ENCODE results near the gene GNAT1. TPM values are rescaled to one million over a fixed set of nuclear protein-coding genes. Genes with fewer than 3 reads are reported as not detected.
A peak's percentile ranks its signal among the peaks of the same experiment; 100 is the strongest.

The GNAT1 gene
- total and polyA plus RNA-seq, 2 of the 13 experiments (the other 11 are each of a cell fraction or from before 2014, with no cell fraction given) = 0.15 TPM; not detected in 1

- TF ChIP-seq, protein P1, sequence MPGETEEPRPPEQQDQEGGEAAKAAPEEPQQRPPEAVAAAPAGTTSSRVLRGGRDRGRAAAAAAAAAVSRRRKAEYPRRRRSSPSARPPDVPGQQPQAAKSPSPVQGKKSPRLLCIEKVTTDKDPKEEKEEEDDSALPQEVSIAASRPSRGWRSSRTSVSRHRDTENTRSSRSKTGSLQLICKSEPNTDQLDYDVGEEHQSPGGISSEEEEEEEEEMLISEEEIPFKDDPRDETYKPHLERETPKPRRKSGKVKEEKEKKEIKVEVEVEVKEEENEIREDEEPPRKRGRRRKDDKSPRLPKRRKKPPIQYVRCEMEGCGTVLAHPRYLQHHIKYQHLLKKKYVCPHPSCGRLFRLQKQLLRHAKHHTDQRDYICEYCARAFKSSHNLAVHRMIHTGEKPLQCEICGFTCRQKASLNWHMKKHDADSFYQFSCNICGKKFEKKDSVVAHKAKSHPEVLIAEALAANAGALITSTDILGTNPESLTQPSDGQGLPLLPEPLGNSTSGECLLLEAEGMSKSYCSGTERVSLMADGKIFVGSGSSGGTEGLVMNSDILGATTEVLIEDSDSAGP (CRISPR knock-in tag; IDR thresholded peaks at IDR 0.05; ENCODE audit: borderline replicate concordance) = peak; percentile 93; the same call in 1 of the 2 replicates
- TF ChIP-seq SOX13 (IDR thresholded peaks at IDR 0.05) = no peak
- TF ChIP-seq SOX13 (CRISPR knock-in tag; conservative IDR thresholded peaks at IDR 0.05 in 1 of 2, IDR thresholded peaks at IDR 0.05 in 1 of 2) = peak in 1 of 2 experiments; percentile 54; a peak in 1 of 4 replicates
- peak; percentile 74 for TF ChIP-seq PHF21A (CRISPR knock-in tag; IDR thresholded peaks at IDR 0.05)
- TF ChIP-seq KLF16 (CRISPR knock-in tag; IDR thresholded peaks at IDR 0.05) = peak in 1 of 2 experiments; percentile 91; a peak in 1 of 4 replicates
- TF ChIP-seq ZSCAN21 (CRISPR knock-in tag; IDR thresholded peaks at IDR 0.05; ENCODE audit: borderline replicate concordance) = peak; percentile 64; the same call in 1 of the 2 replicates
- peak; percentile 83; the same call in 1 of the 2 replicates for TF ChIP-seq CCDC6 (CRISPR knock-in tag; IDR thresholded peaks at IDR 0.05)
- no peak for TF ChIP-seq NR2F2 (IDR thresholded peaks at IDR 0.05; ENCODE audit: borderline replicate concordance, low read depth)
- TF ChIP-seq GABPB1 (CRISPR knock-in tag; IDR thresholded peaks at IDR 0.05) = peak; percentile 96
- TF ChIP-seq MLX (CRISPR knock-in tag; IDR thresholded peaks at IDR 0.05) = 0 out of 2 replicates have a peak, but pooled peaks have one; percentile 49
- TF ChIP-seq TAF1 (CRISPR knock-in tag; IDR thresholded peaks at IDR 0.05) = peak; percentile 78; the same call in 1 of the 2 replicates
- peak; percentile 99 for TF ChIP-seq RAD21 (CRISPR knock-in tag; IDR thresholded peaks at IDR 0.05)
- TF ChIP-seq, protein P2, sequence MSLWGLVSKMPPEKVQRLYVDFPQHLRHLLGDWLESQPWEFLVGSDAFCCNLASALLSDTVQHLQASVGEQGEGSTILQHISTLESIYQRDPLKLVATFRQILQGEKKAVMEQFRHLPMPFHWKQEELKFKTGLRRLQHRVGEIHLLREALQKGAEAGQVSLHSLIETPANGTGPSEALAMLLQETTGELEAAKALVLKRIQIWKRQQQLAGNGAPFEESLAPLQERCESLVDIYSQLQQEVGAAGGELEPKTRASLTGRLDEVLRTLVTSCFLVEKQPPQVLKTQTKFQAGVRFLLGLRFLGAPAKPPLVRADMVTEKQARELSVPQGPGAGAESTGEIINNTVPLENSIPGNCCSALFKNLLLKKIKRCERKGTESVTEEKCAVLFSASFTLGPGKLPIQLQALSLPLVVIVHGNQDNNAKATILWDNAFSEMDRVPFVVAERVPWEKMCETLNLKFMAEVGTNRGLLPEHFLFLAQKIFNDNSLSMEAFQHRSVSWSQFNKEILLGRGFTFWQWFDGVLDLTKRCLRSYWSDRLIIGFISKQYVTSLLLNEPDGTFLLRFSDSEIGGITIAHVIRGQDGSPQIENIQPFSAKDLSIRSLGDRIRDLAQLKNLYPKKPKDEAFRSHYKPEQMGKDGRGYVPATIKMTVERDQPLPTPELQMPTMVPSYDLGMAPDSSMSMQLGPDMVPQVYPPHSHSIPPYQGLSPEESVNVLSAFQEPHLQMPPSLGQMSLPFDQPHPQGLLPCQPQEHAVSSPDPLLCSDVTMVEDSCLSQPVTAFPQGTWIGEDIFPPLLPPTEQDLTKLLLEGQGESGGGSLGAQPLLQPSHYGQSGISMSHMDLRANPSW (CRISPR knock-in tag; IDR thresholded peaks at IDR 0.05; ENCODE audit: borderline replicate concordance) = no peak
- no peak for TF ChIP-seq MXD3 (CRISPR knock-in tag; IDR thresholded peaks at IDR 0.05)
- peak; percentile 77; the same call in 1 of the 2 replicates for TF ChIP-seq ELF4 (CRISPR knock-in tag; IDR thresholded peaks at IDR 0.05; ENCODE audit: borderline replicate concordance)
- TF ChIP-seq ZNF619 (CRISPR knock-in tag; IDR thresholded peaks at IDR 0.05) = peak; percentile 56; the same call in 1 of the 2 replicates
- TF ChIP-seq ZNF572 (CRISPR knock-in tag; IDR thresholded peaks at IDR 0.05) = no peak
- TF ChIP-seq SIX4 (CRISPR knock-in tag; IDR thresholded peaks at IDR 0.05) = peak; percentile 73; the same call in 1 of the 2 replicates
- no peak for TF ChIP-seq NR2F6 (IDR thresholded peaks at IDR 0.05)
- TF ChIP-seq NR2F6 (CRISPR knock-in tag; IDR thresholded peaks at IDR 0.05) = peak; percentile 47
- TF ChIP-seq ZFP41 (CRISPR knock-in tag; IDR thresholded peaks at IDR 0.05; ENCODE audit: borderline replicate concordance) = no peak
- peak; percentile 86; the same call in 1 of the 2 replicates for TF ChIP-seq HBP1 (CRISPR knock-in tag; IDR thresholded peaks at IDR 0.05; ENCODE audit: low read depth)
Measured at GRCh38 chr3:50227390-50228183, 36.2 kb downstream of the GNAT1 start (continued).

All from HepG2 (cell line).